GM13977 (cell line): ENCODE results near the gene DLL1.

Source experiments
- DNase-seq: peaks from one replicate; pipeline ENCODE4 v3.0.0; 2012; ENCODE audit warnings: low spot score
- CTCF ChIP-seq: IDR thresholded peaks from 2 replicates; pipeline ENCODE4 v1.5.1; 2012; ENCODE audit warnings: mild to moderate bottlenecking, control low read depth; ENCODE audit not compliant: insufficient read depth; ENCODE audit errors: extremely low read depth, missing control alignments
- in situ Hi-C: fragments of 300-500 bp; cut with MboI; formaldehyde crosslinking; loops from one replicate; pipeline ENCODE4 v1.12.0; 2022; ENCODE audit warnings: low sequenced_read_pairs, low pct_unique_long_range_greater_than_20kb, mixed read lengths, inconsistent platforms; ENCODE audit not compliant: unreplicated experiment

DLL1 gene

GRCh38 chr6:170283212-170284081 is 7.4 kb downstream of the DLL1 start:
- no peak for DNase-seq
- in situ Hi-C loops: no loop called here
- no peak for TF ChIP-seq CTCF

GRCh38 chr6:170282512-170283158 is 8.2 kb downstream of the DLL1 start:
- no peak for DNase-seq
- in situ Hi-C loops: no loop called here
- no peak for TF ChIP-seq CTCF

GRCh38 chr6:170281331-170282292 is 9.3 kb downstream of the DLL1 start:
- DNase-seq: no peak
- in situ Hi-C loops: no loop called here
- no peak for TF ChIP-seq CTCF

GRCh38 chr6:170280689-170281045 is 10.2 kb downstream of the DLL1 start:
- no peak for TF ChIP-seq CTCF
- in situ Hi-C loops: no loop called here
- DNase-seq: no peak

- in situ Hi-C loops: no loop called here
- TF ChIP-seq CTCF: no peak
- peak; percentile 83 for DNase-seq
These were observed 10.7 kb downstream of the DLL1 start for GRCh38 chr6:170279977-170280688.

GRCh38 chr6:170279426-170279825 is 11.5 kb downstream of the DLL1 start:
- TF ChIP-seq CTCF: no peak
- in situ Hi-C loops: no loop called here
- no peak for DNase-seq
